HG03095 (cell line): Measurements from ENCODE around the gene FBLN5.
"Not testable (repeated sequence)": the region's sequence is repeated elsewhere in the genome, so short reads cannot be mapped to it uniquely, and the experiment has no call there.

Source experiments
- ATAC-seq: cut with Tn5 transposase; IDR thresholded peaks from one replicate; pipeline ENCODE4 v1.9.1; 2021; ENCODE audit warnings: moderate library complexity; ENCODE audit not compliant: unreplicated experiment

Gene FBLN5

DNA sequence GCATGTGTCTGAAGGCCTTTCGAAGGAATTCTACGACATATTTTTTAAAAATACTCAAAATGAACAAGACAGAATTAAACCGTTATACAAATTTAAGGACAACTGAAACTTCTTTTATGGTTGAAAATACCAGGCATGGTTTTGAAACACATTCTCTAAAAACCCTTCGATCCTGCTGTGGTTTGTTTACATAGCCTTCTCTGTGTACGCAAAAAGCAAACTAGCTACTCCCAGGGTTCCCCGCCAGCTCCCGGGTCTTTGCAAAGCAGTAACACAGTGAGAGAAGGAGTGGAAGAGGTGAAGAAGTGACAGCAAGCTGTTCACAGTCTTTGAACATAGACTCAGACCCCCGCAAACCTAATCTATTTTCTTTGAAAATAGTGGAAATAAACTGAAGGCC lies 77.9 kb downstream of the FBLN5 start:
- ATAC-seq = no peak

DNA sequence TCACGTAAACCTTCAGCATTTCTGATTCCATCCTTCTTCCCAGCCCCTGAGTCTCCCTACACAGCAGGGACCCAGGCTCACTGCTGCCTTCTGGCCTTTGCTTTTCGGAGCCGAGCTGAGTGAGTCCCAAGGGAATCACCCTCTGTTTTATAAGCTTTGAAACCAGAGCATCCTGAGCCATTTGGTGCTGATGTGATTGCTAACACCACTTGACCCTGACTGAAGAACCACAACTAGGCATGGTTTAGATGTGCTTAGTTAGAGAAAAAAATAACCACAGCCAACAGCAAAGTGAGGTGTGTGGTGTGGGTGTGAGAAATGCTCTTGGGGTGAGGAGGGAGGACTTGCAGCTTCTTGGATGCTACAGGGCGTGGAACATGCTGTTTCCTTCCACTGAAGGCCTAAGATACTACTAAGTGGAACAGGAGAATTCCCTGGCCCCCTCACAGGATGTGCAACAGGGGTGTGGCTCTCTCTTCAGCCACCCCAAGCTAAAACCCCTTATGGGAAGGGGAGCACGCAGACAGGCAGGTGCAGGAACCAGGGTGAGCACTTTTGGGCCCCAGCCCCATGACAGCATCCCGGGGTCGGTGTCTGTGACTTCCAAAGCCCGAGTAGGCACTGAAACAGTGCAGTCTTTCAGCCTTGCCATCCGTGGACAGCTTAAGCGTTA lies 80.0 kb downstream of the FBLN5 start, which contains the start of gene TC2N:
Gene TC2N (minus strand): TSS at position 221 of the 673 bp plus-strand sequence. CDS start 53,767 bp downstream, outside the sequence.
- ATAC-seq = no peak

DNA sequence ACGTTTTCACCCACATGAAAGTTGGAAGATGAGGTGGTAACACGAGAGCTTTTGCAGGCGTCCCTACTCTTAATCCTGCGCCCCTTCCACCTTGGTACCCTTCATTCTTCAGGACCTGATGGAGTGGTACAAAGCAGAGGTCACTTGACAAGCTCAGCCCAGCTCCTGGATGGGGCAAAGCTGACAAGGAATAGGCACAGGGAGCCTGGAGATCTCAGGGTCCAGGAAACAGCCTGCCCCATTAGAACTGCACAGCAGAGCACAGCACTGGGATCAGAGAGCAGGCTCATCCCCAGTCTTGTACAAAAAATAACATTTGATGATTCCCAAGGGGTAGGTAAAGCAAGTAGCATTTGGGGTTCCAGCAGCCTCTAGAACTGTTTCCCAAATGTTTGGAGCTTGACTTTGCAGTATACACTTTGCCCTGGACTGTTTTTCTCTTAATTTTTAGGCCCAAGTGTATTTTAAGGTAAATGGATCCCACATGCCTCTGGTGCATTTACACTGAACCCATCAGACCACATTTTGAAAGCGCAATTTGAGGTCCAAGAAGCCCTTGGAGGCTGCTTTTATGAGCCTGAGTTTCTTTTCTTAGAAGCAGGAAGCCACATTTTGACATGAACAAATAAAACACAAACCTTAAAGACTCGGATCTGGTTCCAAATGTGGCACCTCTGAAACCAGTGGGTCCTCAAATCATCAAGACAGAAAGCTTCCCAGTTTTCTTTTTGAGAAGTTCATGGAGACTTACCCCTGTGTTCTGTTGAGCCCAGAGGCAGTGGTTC lies 80.8 kb downstream of the FBLN5 start:
- no peak for ATAC-seq

DNA sequence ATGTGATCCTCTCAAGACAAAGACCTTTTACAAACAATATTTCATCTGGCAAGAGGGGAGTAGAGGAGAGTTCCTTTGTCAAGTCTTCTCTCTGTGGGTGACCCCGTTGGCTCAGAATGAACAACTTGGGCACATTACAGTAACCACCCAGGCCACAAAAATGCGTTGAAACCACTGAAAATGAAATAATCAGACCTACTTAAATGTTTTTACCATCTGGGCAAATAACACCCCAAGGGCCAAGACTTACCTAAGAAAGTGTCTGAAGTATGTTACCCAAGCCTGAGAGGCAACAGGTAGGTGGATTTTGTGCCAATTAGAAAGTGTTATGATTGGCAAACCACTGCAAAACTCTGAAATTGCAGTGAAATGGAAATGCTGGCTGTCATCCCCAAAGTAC lies 81.4 kb downstream of the FBLN5 start:
- ATAC-seq = no peak

DNA sequence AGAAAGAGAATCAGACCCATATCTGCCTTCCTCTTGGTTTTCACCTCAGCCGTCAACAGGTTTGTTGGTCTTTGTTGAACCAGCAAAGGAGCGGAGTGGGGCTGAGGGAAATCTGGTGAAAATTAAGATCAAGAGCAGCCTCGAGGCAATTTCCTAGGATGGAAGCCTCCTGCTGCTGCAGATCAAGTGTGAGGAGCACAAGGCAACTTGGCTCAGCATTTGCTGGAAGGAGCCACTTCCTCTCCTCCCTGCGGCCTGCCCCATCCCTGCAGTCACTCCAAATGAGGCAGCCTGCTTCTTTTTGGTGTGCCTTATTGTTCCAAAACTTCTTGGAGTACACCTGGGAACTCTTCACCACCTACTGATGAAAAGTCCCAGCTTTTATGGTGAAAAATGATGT lies 85.1 kb downstream of the FBLN5 start:
- ATAC-seq = no peak

DNA sequence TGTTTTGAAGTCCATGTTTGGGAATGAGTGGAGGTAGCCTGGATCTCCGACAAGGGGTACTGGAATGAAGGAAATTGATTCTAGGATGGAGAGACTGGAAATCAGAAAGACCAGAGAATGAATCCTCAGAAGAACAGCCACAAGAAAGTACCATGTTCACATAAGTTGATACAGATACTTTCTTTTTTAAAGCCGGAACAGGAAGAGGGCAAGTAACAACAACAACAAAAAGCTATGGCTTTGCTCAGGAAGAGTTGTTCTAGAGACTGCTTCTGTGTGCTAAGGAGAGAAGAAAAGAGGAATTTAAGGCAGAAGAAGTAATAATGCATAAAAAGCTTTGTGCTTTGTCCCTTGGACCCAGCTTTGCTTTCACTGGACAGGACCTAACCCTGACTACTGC lies 86.4 kb downstream of the FBLN5 start:
- ATAC-seq = no peak

DNA sequence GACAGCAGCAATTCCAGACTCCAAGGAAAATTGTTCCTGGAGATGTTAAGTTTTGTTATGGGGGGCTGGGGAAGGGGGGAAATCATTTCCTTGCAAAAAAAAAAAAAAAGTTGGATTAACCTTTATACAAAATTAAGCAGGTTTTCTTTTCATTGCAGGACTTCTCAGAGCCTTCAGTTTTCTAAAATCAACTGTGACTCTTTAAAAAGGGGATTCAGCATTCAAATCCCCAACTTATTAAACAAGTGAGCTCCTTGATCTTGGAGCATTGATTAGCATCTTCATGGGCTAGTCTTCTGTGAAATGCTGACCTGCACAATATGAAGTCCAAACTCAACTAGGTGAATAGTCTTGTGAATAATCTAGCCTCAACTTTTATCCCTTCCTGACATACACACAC lies 87.3 kb downstream of the FBLN5 start:
- ATAC-seq = no peak

DNA sequence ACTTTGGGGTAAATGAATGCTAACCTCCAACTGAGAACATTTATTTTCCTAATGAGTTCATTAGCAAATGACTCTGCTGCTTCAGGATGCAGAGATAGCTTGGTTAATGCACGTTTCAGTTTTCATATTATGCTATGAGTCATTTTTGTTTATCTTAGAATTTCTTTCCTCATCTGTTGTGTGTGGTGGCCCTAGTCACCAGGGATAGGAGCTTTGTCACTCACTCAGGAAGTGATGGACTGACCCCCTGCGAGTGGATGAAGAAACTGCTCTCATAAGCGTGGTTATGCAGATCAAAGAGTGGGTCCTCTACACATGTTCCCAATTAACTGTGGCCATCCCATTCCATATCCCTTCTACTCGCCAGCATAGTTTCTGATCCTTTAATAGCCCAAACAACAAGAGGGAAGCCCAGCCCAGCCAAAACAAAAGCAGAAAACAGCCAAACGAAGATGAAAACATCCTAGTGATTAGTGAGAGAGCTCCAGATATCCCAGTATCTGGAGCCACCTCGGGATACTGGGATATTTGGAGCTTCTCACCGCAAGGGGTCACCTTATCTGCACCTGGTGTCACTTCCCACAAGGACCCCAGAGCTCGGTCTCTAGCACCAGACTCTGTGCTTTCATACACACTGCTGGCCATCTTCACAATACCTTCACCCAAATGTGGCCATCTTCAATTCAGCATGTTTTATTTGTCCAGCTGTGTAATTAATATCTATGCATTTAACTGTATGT lies 88.8 kb downstream of the FBLN5 start:
- ATAC-seq = peak; percentile 78

DNA sequence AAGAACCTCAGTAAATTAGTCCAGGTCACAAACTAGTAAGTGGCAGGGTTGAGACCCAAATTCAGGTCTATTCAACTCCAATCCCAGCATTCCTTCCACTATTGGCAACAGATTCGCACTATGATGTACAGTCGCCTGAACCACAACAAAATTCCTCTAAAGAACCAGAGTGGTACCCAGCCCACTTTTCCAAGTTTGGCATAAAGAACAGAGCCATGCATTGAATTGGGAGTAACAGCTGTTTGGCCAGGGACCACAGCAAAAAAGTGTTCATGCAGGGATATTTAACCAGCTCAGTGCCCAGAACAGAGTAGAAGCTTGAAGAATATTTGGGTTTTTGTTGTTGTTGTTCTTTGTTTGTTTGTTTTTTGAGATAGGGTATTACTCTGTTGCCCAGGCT lies 89.9 kb downstream of the FBLN5 start:
- no peak for ATAC-seq

DNA sequence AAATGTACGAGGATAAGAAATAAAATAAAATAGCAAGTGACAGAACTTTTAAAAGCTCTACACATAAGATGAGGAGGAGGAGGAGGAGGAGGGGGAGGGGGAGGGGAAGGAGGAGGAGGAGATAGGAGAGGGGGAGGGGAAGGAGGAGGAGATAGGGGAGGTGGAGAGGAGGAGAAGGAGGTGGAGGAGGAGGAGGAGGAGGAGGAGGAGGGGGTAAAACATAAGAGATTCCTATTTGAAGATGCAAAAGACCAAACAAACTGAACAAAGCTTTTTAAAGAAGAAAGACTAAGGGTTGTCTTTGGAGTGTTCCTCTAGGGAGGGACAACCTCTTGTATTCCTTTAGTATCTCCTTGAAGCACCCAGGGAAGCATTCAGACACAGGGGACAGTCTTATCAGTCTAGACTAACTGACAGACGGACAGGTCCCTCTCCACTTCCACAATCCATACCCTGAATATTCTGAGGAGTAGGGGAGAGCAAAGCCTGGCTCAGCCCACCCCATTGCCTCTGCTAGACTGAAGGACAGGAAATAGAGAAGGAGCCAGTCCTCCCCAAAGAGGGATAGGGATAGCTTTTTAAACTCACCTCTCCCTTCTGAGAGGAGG lies 93.1 kb downstream of the FBLN5 start:
- ATAC-seq = no peak

DNA sequence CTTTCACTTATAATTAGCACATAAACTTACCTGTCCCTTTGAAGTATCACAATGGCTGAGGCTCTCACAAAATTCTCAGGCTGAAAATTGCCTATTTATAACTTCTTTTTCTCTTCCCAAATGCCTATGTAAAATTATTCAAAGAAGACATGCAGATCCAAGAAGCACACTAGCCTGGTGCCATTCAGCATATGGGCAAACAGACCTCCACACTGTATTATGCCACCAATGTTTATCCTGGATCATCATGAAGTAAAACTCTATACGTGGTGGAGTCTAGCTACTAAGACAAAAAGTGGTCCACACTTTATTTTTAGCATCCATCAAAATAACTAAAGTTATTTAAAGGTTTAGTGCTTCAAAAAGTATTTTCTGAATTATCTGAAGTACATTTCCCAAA lies 95.9 kb downstream of the FBLN5 start:
- ATAC-seq = no peak

DNA sequence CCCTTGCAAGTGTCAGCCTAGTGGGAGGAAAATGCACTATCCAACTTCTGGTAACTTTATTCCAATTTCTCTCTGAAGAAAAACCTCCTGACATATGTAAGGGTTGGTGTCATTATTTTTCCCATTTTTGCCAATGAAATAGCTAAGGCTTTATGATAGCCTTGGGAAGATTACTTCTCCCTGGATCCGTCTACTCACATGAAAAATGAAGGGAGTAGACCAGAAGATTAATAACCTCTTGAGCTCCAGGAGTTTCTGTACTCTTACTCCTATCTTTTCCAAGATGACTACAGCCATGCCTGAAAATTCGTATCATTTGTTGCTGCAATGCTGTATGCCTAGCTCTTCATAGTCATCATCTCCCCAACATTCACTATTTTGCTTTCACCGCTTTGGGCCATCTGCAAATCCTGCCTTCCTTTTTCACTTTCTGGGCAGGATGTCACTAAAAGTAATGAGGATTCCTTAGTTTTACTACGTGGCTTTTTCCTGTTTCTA lies 98.9 kb downstream of the FBLN5 start:
- no peak for ATAC-seq

DNA sequence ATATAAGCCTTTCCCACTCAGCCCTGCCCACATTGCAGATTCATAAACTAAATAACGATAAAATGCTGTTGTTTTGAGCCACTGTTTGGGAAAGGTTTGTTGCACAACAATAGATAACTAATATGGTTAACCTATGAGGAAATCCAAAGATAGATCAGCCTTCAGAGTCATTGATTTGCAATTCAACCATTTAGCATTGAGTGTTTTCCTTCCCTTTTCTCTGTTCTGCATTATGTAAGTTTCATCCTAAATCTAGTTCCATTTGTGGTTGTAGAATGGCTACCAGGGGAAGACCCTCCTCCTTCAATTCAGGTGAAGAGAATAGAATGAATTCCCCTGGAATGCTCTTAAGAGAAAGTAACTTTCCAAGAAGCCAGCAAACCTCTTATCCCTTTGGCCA lies 99.8 kb downstream of the FBLN5 start:
- no peak for ATAC-seq

DNA sequence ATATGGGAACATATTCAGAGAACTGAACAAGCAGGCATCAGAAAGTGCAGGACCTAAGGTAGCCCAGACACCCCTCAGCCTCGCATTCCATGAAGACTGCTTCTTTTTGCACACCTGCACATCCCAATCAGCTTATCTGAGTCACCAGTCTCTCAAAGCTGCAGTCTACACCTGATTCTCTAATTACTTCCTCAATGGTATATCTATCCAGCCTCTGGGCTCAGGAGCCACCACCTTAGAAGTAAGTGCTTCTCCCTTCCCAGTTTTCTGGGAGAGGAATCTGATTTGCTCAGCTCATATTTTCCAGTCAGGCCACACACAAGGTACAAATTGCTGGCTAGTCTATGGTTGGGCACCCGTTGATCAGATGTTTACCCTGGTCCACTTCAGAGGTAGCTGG lies 101.8 kb downstream of the FBLN5 start:
- no peak for ATAC-seq

DNA sequence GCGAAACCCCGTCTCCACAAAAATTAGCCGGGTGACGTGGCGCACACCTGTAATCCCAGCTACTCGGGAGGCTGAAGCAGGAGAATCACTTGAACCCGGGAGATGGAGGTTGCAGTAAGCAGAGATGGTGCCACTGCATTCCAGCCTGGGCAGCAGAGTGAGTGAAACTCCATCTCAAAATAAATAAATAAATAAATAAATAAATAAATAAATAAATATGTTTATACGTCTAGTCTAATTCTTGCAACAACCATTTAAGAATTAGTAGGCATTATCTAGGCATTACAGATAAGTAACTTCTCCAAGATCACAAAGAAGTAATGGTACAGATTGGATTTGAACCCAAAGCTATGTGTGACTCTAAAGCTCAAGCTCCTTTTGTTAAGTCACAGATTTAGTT lies 102.4 kb downstream of the FBLN5 start:
- not testable (repeated sequence) for ATAC-seq

DNA sequence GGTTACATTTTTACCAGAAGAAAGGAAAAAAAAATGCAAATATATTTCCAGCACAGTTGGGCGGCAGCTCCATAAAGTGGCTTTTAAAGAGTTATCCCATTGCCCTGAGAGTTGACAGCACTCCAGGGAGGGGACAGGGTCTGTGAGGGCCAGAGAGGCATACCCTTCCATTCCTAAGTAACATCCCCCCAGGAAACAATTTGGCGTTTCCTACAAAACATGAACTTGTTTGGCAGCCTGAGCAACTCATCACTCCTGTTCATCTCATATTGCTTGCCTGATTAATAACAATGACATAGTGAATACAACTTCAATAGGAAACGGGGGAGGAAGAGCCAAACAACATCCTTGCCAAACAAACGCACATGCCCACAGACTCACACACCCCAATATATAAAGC lies 103.5 kb downstream of the FBLN5 start:
- no peak for ATAC-seq

DNA sequence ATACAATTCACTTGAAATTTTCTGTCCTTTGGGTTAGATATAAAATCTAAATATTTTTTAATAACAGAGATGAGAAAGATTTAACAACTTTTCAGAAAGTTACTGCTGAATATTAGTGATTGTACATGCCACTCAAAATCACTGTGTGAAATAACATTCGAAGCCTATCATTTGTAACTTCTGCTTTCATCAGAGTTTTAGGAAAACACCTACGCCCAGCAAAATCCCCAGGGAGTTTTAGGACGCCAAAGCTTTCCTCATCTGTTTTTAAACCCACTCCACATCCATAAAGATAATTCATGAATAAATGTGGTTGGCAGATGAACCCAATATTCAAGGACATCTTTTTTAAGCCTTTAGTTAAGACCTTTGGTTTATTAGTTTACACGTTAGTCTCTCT lies 104.1 kb downstream of the FBLN5 start:
- no peak for ATAC-seq

DNA sequence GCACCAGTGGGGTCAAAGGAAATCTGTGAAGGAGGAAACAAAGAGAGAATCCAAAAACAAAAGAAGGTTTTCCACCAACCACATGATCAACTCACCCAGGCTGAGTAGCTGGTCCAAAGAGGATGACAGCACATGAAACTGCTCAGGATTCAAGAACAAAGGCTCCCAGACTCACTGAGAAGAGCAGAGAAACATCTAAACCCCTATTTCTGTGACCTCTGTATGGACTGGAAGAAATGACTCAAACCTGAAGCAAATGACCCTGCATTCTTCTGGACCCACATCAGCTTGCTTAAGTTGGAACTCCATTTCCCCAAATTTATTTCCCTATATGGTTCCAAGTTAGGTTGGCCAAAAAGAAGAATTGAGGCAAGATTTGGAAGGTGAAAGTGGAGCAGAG lies 106.4 kb downstream of the FBLN5 start:
- no peak for ATAC-seq

DNA sequence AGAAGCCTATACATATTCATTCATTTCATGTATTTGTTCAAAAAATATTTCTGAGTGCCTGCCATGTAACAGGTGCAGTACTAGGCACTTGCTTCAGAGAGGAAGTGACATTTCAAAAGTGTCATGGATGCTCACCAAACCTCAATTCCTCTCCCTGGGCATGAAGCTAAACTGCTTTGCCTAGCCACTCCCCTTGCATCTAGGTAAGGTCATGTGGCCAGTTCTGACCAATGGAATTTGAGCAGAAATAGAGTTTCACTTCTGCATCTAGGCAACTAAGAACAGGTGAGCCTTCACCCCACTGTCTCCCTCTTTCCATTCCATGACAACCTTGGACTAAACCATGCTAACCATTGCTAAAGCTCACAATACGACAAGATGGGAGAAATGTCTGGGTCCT lies 107.7 kb downstream of the FBLN5 start:
- ATAC-seq = no peak

DNA sequence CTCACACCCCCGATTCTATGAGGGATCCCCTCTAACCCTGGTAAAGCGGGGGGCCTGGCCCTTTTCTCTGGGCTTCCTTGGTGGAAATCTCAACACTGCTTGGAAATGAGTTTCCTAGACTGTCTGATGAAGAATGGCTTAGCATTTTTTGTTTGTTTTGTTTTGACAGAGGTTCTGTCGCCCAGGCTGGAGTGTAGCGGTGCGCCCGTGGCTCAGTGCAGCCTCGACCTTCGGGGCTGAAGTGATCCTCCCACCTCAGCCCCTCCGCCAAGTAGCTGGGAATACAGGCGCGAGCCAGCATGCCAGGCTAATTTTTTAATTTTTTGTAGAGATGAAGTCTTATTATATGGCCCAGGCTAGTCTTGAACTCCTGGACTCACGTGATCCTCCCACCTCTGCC lies 110.4 kb downstream of the FBLN5 start:
- ATAC-seq = no peak
